IPS-NIHi11 (cell line): ENCODE data around the gene PHLDB1.

Source experiments
- DNase-seq: peaks from one replicate; pipeline ENCODE4 v3.0.0; 2012; ENCODE audit warnings: mixed read lengths, low spot score

PHLDB1 gene

DNA sequence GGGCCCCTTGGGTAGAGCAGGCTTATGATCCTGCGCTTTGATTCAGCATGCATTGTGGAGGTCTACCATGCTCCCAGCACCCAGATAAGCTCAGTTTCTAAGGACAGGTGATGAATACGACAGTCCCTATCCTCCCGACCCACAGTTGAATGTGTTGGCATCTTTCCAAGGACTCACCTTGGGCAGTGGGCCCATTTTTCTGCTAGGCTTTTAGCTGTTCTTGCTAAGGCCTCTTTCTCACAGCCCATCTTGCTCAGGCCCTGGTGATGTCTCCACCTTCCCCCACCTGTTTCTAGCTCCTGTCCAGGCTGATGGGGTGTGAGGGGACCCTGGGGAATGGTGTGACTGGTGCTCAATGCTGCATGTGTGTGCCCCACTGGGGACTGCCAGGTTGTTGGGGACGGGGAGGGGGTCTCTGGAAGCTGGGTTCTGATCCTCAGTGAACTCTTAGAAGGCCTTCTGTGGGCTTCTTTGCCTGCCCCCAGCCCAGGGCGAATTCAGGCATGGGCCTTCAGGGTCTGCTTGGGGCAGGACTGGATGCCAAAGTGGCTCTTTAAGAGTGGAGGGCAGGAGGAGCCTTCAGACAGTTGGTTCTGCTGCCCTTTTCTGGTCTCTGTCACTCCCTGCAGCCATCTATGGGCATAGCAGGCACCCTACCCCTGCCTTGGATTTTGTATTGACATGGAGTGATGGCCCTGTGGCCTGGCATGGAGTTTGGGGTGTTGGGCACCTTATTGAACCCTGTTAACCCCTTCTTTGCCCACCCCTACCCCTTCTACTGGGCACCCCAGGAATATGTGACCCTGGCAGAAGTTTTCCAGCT is 33.1 kb downstream of the PHLDB1 start:
- DNase-seq: no peak

DNA sequence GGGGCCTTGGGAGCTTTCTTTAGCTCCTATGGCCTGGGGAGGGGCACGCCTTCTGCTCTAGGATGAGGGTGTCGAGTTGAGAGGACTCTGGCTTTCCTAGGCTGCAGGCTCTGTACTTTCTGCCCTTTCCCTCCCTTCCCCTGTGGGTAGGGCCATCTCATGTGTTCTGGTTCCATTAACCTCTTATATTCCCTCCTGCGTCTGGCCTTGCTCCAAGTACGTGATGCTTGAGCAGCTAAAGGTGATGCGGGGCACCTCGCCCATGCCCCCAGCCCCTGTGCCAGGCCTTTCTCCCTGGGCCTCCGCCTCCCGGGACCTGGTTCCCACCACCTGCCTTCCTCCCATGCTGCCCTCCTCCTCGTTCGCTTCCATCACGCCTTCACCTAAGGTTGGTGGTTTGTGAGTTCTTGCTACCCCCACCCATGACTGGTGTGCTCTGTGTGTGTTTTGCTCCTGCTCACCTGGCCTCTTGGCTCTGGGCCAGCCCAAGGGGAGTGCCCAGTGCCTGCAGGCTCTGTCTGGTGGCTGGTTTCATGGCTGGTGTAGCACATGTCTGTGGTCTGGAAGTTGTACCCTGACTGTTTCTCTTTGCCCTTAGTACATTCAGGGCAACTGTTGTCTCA is 34.1 kb downstream of the PHLDB1 start:
- DNase-seq: no peak

DNA sequence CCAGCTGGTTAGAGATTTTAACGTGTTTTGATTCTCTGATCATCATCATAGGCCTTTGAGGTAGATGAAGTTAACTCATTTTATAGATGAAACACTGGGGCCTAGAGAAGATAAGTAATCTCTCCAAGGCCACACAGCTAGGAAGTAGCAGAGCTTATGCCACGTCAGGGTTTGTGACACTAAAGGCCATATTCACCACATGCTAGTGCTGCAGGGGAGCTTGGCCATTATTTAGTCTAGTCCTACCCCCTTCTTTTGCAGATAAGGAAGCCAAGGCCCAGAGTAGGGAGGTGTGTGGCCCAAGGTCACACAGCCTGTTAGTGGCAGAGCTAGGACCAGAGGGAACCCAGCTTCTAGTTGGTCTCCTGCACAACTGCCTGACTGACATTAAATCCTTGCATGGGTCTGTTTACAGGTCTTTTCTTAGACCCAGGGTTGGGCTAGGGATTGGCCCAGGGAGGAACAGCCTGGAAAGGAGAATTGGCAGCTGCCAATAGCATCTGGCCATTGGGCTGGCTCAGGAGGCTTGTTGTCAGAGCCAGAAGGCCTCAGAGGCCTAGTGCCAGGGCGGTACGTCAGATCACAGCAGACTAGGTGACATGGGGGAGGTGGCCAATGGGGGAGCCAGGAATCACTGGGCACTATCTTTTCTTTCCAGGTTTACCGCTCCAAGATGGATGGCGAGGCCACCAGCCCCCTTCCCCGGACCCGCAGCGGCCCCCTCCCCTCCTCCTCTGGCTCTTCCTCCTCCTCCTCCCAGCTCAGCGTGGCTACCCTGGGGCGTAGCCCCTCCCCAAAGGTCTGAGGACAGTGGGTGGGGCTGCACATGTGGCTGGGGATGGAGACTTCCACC is 36.0 kb downstream of the PHLDB1 start:
- DNase-seq: no peak

DNA sequence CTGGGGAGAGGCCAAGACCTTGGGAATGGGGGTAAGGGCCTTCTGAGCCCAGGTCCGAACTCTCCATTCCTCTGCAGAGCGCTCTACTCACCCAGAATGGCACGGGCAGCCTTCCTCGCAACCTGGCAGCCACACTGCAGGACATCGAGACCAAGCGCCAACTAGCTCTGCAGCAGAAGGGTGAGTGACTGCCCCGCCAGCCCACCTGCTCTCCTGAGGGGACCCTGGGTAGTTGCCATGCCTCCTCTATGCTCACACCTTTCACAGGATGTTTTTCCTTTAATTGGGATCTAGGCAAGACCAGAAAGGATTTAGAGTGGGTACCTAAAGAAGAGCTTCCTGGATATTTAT is 36.6 kb downstream of the PHLDB1 start:
- no peak for DNase-seq

DNA sequence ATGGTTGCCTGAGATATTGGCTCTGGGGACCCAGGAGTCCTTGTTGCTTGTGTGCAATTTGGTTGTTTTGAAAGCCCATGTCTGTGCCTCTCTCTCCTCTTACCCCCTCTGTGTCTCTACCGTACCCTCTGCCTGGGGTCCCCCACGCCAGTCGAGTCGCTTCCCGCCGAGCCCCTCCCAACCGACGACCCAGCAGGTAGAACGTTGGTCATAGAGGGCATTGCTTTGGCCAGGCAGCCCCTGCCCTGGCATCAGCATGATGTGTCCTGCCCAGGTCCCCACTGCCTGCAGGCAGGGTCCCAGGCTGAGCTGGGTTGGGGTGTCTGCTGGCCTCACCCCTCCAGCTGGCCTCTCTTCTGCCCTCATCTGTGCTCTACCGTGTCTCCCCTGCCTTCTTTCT is 37.1 kb downstream of the PHLDB1 start:
- no peak for DNase-seq

DNA sequence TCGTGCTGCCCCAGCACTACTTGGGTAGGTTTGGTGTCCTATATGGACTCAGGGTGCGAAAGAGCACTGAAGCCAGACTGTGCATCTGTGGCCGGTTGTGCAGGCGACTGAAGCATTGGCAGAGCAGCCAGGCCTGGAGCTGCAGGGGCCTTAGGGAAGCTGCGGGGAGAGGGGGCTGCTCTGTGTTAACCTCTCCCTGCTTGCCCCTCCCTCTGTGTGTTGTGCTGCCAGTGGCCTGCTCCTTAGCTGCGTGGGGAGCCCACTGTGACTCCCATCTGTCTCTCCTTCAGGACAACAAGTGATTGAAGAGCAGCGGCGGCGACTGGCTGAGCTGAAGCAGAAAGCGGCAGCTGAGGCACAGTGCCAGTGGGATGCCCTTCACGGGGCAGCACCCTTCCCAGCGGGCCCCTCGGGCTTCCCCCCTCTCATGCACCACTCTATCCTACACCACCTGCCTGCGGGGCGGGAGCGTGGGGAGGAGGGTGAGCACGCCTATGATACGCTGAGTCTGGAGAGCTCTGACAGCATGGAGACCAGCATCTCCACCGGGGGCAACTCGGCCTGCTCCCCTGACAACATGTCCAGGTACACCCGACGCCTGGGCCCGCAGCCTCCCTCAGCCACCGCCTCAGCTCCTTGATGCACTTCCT is 37.8 kb downstream of the PHLDB1 start:
- no peak for DNase-seq

DNA sequence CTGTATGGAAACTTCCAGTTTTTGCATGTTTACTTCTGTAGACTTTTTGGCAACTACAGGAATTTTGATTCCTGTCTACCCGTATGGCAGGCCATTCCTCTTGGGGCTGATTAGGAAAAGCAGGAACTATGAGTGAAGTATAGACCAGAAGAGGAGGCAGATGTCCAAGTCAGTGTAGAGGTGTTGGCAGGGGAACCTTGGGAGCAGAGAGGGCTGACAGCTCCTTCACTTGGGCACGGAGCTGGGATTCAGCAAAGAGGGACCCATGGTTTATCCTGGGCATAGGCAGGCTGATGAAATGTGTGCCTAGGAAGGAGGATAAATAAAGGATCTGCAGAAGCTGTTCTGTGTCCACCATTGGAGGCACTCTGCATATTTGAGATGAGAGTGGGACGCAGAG is 39.0 kb downstream of the PHLDB1 start:
- DNase-seq: no peak

DNA sequence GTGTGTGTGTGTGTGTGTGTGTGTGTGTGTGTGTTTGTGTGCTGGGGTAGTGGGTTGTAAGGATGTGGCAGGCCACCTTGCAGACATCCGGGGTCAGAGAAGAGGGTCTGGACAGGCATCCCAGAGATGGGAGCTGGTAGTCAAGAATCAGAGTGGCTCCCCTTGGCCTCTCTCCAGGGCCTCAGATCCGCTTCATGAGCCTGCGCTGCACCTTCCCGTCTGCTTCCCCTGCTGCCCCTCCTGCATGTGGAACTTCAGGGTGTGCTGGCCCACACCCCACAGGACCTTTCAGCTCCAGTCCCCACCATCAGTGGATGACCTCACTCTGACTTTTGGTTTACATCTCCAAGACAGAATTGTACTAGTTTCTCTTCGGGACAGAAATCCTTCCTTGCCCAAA is 40.9 kb downstream of the PHLDB1 start:
- DNase-seq: no peak

DNA sequence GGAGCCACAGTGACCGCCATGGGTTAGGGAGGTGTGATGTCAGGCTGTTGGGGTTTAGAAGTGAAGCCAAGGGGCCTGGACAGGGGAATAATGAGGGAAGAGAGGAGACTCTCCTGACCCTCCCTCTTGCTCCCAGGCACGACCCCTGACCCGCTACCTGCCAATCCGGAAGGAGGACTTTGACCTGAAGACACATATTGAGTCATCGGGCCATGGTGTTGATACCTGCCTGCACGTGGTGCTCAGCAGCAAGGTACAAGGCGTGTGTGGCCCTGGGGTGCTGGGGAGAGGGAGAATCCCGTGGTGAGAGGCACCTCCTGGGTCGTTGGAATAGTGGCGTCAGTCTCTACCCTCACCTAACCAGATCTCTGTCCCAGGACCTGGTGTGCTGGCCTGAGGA is 42.5 kb downstream of the PHLDB1 start:
- DNase-seq: no peak

DNA sequence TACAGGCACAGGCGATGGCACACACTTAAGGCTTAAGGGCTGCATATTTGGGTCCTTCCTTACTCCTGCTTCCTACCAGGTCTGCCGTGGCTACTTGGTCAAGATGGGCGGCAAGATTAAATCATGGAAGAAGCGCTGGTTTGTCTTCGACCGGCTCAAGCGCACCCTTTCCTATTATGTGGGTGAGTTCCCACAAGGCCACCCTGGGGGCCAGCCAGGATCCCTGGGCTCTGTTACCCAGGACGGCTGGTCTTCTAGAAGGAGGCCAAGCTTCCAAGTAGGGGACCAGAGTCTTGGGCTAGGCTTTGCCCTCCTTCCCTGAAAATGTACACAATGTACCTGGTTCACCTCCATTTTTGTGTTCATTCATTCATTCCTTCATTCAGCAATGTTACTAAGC is 43.0 kb downstream of the PHLDB1 start:
- no peak for DNase-seq

DNA sequence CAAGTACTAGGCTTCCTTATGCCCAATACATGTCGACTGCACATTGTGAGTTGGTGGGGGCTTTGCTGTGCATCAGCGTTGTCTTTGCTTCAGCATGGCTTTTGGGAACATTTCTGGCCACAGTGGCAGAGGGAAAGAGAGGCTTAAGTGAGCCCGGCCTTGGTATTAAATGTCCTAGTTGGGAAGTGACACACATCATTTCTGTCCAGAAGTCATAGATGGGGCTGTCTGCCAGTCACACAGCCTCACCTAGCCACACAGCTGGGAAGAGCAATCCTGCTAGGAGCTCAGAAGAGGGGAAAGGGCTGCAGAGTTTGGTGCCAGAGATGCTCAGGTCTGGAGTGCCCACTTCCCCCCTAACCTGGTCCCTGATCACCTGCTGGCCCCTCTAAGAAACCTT is 44.4 kb downstream of the PHLDB1 start:
- no peak for DNase-seq

DNA sequence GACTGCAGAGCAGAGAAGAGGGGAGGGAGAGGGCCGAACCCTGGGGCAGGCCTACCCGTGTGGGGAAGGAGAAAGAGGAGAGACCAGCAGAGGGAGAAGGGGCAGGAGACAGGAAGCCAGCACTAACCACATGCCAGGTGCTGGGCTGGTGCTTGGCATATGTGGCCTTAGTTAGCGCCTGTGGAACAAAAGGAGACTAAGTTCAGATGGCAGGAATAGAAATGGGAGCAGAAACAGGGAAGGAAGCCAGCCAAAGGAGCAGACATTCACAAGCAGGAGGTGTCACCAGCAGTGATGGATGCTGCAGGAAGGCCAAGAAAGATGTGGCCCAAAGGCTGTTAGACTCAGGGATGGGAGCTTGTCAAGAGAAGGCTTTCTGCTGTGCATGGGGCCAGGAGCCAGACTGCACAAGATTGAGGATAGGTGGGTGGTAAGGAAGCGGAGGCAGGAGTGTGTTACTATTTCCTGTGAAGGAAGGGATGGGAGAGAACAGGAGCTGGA is 45.3 kb downstream of the PHLDB1 start:
- no peak for DNase-seq

DNA sequence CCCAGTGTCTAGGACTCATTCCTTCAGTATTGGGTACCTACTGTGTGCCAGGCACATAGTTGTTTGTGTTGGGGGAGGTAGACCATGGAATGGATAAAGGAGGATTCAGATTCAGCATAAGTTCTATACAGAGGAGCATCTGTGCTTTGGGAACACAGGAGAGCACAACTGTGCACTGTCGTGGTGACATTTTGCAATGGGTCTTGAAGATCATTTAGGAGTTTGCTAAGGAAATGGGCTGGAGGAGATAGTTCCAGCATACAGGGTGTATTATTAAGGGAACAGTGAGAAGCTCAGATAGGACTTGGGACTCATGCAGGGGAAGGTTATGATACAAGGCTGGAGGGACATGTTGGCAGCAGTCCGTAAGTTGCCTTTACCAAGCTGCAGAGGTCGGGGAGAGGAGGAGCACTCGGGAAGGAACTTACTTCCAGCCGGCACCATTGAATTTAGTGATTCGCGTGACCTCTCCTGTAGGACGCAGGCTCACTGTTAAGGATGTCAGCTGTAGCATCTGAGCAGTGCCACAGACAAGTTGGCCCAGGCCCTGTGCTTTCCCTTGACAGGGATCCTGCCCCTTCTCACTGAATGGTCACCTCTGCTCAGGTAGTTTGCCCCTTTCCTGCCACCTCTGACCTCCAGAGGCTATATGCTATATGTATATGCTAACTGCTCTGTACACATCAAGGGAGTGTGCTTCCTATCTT is 46.4 kb downstream of the PHLDB1 start:
- no peak for DNase-seq

DNA sequence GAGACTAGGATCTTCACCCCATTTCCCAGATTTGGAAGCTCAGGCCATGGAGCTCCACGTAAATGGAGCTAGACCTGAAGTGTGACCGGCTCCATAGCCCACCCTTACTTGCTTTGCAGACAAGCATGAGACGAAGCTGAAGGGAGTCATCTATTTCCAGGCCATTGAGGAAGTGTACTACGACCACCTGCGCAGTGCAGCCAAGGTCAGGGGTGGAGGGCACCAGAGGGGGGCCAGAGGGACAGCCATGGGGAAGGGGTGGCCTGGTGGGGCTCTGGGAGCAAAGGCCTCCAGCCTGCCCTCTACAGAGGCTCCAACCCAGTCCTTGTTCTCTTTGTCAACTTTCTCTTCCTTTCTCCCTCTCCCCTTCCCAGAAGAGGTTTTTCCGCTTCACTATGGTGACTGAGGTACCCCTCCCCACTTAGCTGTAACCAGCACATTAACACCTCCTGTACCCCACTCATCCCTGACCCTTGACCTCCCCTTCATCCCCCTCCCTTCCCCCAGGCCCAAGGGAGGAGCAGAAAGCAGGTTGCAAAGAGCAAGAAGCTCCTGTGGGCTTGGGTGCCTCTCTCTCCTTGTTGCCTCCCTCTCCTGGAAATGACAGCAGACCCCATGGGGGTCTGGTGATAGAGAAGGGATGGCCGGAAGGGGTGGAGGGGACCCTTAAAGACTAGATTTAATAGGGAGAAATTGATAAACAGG is 48.2 kb downstream of the PHLDB1 start:
- no peak for DNase-seq

DNA sequence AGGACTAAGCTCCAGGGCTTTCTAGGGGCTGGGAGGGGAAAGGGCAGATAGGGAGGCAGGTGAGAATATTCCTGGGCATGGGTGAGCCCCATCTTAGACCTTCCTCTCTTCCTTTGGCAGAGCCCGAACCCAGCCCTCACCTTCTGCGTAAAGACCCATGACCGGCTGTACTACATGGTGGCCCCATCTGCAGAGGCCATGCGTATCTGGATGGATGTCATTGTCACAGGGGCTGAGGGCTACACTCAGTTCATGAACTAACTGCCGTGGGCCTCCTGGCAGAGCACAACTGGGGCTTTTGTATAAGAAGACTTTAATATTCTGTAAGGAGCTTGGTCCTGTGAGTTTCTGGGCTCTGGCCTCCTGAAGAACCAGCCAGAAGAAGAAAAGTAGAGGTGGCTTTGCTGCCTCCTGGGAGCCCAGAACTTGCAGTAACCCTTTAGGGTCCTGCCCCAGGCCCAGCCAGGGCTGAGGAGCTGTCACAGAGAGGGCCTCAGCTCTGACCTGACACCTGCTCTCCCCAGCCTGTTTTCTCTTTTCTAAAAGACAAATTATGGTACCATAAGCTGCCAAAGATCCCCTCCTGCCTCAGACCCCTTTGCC is 49.2 kb downstream of the PHLDB1 start:
- no peak for DNase-seq

DNA sequence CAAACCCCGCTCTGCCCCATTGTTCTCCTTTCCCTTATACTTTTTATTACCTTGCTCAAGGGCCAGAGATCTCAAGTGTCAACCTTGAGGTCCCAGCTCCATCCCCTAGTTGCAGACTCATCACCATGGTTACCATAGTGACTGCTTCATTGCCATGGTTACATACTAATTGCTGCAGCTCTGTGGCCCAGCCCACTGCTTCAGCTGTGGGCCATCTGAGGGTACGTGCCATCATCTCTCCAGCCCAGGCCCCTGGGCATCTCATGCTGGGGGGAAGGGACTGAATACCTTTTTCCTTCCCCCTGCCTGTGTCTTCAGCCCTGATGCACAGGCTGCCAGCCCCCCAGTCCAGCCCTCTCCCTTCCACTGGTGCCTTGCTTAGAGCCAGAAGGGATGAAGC is 49.8 kb downstream of the PHLDB1 start:
- no peak for DNase-seq

DNA sequence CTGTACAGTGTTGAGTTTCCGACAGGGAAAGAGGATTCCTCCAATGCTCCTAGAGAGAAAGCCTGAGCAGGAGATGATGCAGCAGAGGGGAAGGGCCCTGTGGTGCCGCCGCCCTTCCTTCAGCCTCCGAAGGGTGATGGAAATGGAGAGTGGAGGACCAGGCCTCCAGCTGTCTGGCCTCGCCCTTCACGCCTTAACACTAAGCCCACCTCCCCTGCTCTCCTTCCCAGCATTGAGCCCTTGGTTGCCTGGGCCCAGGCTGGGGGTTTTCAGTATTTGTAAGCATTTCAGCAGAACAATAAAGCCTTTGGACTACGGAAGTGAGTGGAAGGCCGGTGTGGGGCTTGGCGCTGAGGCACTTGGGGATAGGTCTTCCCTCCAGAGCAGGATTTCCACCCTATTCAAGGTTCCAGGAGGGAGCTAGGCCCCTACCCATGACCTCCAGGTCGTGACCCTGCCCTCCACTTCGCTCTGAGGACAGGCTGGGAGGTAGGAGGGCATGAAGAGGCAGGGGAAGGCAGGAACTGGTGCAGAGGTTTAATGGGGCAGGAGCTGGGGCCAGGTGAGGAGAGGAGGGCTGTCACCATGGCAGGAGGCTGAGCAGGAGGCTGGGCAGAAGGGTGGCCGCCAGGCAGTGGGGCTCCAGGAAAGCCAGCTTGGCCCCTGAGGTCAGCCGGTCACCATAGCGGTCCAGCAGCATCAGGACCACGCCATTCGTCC is 50.5 kb downstream of the PHLDB1 start:
- DNase-seq: no peak

DNA sequence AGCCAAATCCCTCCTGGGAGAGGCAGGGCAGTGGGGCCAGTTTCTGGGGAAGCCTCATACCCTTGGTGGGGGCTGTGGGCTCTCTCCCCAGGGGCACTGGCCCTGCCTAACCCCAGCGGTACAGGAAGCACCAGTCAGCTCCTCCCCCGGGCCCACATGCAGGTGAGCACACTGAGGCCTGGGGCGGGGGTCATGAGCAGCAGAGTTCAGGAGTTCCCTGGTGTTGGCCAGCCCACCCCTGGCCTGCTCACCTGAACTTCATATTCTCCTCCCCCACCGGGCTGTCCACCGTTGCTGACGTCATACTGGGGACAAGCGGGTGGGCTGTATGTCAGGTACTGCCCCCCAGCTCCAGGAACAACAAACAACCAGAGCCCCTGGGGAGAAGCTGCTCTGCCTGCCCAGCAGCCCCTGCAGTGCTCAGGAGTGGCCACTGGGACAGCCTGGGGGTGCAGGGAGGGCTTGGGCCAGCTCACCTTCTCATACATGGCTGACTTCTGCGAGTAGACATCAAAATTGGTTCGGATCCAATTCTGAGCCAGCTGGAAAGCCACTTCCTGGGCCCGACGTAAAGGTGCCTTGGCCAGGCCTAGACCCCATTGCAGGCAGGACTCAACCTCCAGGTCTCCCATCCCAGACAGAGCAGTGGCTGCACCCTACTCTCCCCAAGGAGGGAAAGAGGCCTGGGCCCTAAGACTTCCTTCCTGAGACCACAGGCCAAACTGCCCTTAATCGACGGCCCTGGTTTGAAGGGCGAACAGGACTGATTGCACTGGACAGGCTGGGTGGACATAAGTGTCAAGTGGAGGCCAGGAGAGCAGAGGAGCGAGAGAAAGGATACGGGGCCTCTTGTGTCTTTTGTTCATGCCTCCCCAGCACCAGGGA is 51.3 kb downstream of the PHLDB1 start:
- DNase-seq: no peak
